Esophagus (tissue), 2 donors: ENCODE measurements around the gene ORAI1. TPM values are rescaled to one million over a fixed set of nuclear protein-coding genes. Genes with fewer than 3 reads are reported as not detected.

Experiments used
- H3K27ac ChIP-seq, 2 donors: one replicate each; pipeline ENCODE4 v1.5.1; 2013; ENCODE audit warnings: low read depth in 2 of 2, mild to moderate bottlenecking in 2 of 2, inconsistent platforms in 1 of 2, low read length in 1 of 2, moderate library complexity in 1 of 2
- H3K27me3 ChIP-seq, 2 donors: one replicate each; pipeline ENCODE4 v1.6.1; 2013; ENCODE audit warnings: low read length in 2 of 2, control low read depth in 1 of 2, mild to moderate bottlenecking in 1 of 2; ENCODE audit not compliant: insufficient read depth in 2 of 2, control insufficient read depth in 1 of 2
- H3K36me3 ChIP-seq, 2 donors: one replicate each; pipeline ENCODE4 v1.6.1; 2013; ENCODE audit warnings: low read length in 1 of 2; ENCODE audit not compliant: control insufficient read depth in 2 of 2, insufficient read depth in 2 of 2
- H3K4me1 ChIP-seq, 2 donors: one replicate each; pipeline ENCODE4 v1.6.1; 2013; ENCODE audit warnings: low read length in 1 of 2; ENCODE audit not compliant: control insufficient read depth in 2 of 2, insufficient read depth in 2 of 2
- H3K4me3 ChIP-seq, 2 donors: one replicate each; pipeline ENCODE4 v1.5.1; 2013; ENCODE audit warnings: low read length in 2 of 2, mild to moderate bottlenecking in 2 of 2, low read depth in 1 of 2, moderate library complexity in 1 of 2
- H3K9me3 ChIP-seq, 2 donors: one replicate each; pipeline ENCODE4 v1.6.1; 2013; ENCODE audit warnings: mild to moderate bottlenecking in 2 of 2, low read depth in 1 of 2, low read length in 1 of 2, moderate library complexity in 1 of 2; ENCODE audit not compliant: control insufficient read depth in 2 of 2, insufficient read depth in 1 of 2
- WGBS, 2 donors: extraction: QIAGEN DNeasy Blood & Tissue Kit; methylation state at CpG; one replicate each; pipeline ENCODE4 v1.1.7; 2013; 5-methylcytosine and 5-hydroxymethylcytosine counted together
- polyA plus RNA-seq, 2 donors: library from polyadenylated mRNA; stranded (reverse); fragments of 200-250 nt; gene quantifications; one replicate each; pipeline ENCODE4 v1.2.3, GENCODE V29; 2013
- donor health status: healthy with polysubstance abuse.
- donor health status: Bipolar disorder and iron deficiency.

Gene ORAI1
- polyA plus RNA-seq, 2 donors: 2.4 to 9.5 TPM

GRCh38 chr12:121602766-121603165, 23.6 kb upstream of the ORAI1 start:
- 85 to 87% methylated on average over 6 of the region's 6 CpGs for WGBS, 2 donors
- Histone ChIP-seq H3K4me1 (no peaks in the 10 kb centered on the region), H3K9me3 (no peaks in the 10 kb centered on the region), H3K27ac (no peak overlapping the region), H3K36me3 (no peaks in the 10 kb centered on the region), H3K27me3 (no peaks in the 10 kb centered on the region), H3K4me3 (no peak overlapping the region)

- Histone ChIP-seq H3K4me3 (no peak overlapping the region), H3K36me3 (no peaks in the 10 kb centered on the region), H3K27me3 (no peaks in the 10 kb centered on the region), H3K27ac (no peak overlapping the region), H3K9me3 (no peaks in the 10 kb centered on the region), H3K4me1 (no peaks in the 10 kb centered on the region)
- WGBS, 2 donors: 67 to 71% methylated on average over 6 of the region's 6 CpGs
Measured at GRCh38 chr12:121603581-121603980, 22.7 kb upstream of the ORAI1 start.

GRCh38 chr12:121608301-121608700, 18.0 kb upstream of the ORAI1 start:
- Histone ChIP-seq H3K27ac (no peak overlapping the region), H3K36me3 (no peaks in the 10 kb centered on the region), H3K9me3 (no peaks in the 10 kb centered on the region), H3K4me1 (peaks cover 0 to 2% of the 10 kb centered on the region in 2 donors), H3K4me3 (no peak overlapping the region), H3K27me3 (no peaks in the 10 kb centered on the region)
- 90 to 91% methylated on average over 6 of the region's 6 CpGs for WGBS, 2 donors

GRCh38 chr12:121610239-121611149, 15.8 kb upstream of the ORAI1 start:
- WGBS, 2 donors: 28 to 33% methylated on average over 11 of the region's 11 CpGs
- H3K4me1 ChIP-seq: peaks cover 0 to 2% of the 10 kb centered on the region in 2 donors
- peak overlapping the region; percentile 47 to 61 for H3K27ac ChIP-seq
- H3K4me3 ChIP-seq: no peak overlapping the region
- H3K27me3 ChIP-seq: no peaks in the 10 kb centered on the region
- no peaks in the 10 kb centered on the region for H3K36me3 ChIP-seq
- H3K9me3 ChIP-seq: no peaks in the 10 kb centered on the region

GRCh38 chr12:121611306-121611705, 15.0 kb upstream of the ORAI1 start:
- Histone ChIP-seq H3K27me3 (no peaks in the 10 kb centered on the region), H3K4me1 (peaks cover 0 to 2% of the 10 kb centered on the region in 2 donors), H3K27ac (peak overlapping the region in 1 of 2 donors; percentile 61), H3K4me3 (no peak overlapping the region), H3K9me3 (no peaks in the 10 kb centered on the region), H3K36me3 (no peaks in the 10 kb centered on the region)
- 84 to 88% methylated on average over 2 of the region's 2 CpGs for WGBS, 2 donors

- H3K36me3 ChIP-seq: no peaks in the 10 kb centered on the region
- H3K27me3 ChIP-seq: no peaks in the 10 kb centered on the region
- peaks cover 0 to 2% of the 10 kb centered on the region in 2 donors for H3K4me1 ChIP-seq
- no peaks in the 10 kb centered on the region for H3K9me3 ChIP-seq
- no peak overlapping the region for H3K27ac ChIP-seq
- WGBS, 2 donors: 90 to 91% methylated on average over 7 of the region's 7 CpGs
- H3K4me3 ChIP-seq: no peak overlapping the region
Measured at GRCh38 chr12:121613462-121613861, 12.9 kb upstream of the ORAI1 start.

- Histone ChIP-seq H3K27ac (no peak overlapping the region), H3K4me3 (no peak overlapping the region), H3K36me3 (no peaks in the 10 kb centered on the region), H3K4me1 (peaks cover 0 to 2% of the 10 kb centered on the region in 2 donors), H3K27me3 (no peaks in the 10 kb centered on the region), H3K9me3 (no peaks in the 10 kb centered on the region)
- WGBS, 2 donors: 73 to 83% methylated on average over 9 of the region's 9 CpGs
Measured at GRCh38 chr12:121614872-121615467, 11.4 kb upstream of the ORAI1 start.

GRCh38 chr12:121618659-121619233, 7.6 kb upstream of the ORAI1 start:
- Histone ChIP-seq H3K9me3 (no peaks in the 10 kb centered on the region), H3K27me3 (no peaks in the 10 kb centered on the region), H3K4me1 (no peaks in the 10 kb centered on the region), H3K4me3 (no peak overlapping the region), H3K27ac (no peak overlapping the region), H3K36me3 (no peaks in the 10 kb centered on the region)
- WGBS, 2 donors: 84 to 85% methylated on average over 5 of the region's 5 CpGs

- Histone ChIP-seq H3K4me3 (no peak overlapping the region), H3K4me1 (peaks cover 0 to 3% of the 10 kb centered on the region in 2 donors)
Measured at GRCh38 chr12:121620333-121620891, 5.9 kb upstream of the ORAI1 start.

More at GRCh38 chr12:121620333-121620891, 5.9 kb upstream of the ORAI1 start:
- Histone ChIP-seq H3K9me3 (no peaks in the 10 kb centered on the region), H3K27ac (no peak overlapping the region), H3K36me3 (no peaks in the 10 kb centered on the region), H3K27me3 (no peaks in the 10 kb centered on the region)
- WGBS, 2 donors: 81 to 82% methylated on average over 8 of the region's 8 CpGs
